ENCODE results near the gene TKFC.

Gene TKFC

GRCh38 chr11:61305417-61305816 lies 27.6 kb upstream of the TKFC start:
- TF ChIP-seq ZFX (IDR thresholded peaks at IDR 0.05) (no peak), CTCF (conservative IDR thresholded peaks at IDR 0.05) (no peak)
- no peak overlapping the region for H3K27ac ChIP-seq

- TF ChIP-seq ZFX (IDR thresholded peaks at IDR 0.05), result no peak
- no peak for TF ChIP-seq CTCF (conservative IDR thresholded peaks at IDR 0.05)
- no peak overlapping the region for H3K27ac ChIP-seq
Observed at GRCh38 chr11:61306221-61306620, 26.8 kb upstream of the TKFC start.

GRCh38 chr11:61307354-61307753 lies 25.7 kb upstream of the TKFC start:
- TF ChIP-seq ZFX (IDR thresholded peaks at IDR 0.05) (no peak), CTCF (conservative IDR thresholded peaks at IDR 0.05) (no peak)
- no peak overlapping the region for H3K27ac ChIP-seq

DNA sequence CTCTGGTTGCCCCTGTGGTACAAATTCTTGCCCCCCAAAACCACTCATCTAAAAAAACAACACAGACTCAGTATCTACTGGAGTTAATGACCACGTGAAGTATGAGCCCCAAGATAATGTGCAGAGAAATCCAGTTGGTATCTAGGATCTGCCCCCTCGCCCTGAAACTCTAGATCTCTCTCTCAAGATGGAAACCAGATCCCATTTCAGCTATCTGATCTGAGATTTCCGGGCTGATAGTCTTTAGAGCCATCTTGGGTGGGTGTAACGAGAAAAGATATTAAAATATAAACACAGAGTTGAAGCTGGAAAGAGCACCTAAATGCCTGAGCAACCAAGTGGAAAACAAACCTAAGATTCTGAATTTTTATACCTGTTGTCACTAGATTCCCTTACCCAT lies 23.9 kb upstream of the TKFC start:
- H3K27ac ChIP-seq, result no peak overlapping the region
- TF ChIP-seq CTCF (conservative IDR thresholded peaks at IDR 0.05) (no peak), ZFX (IDR thresholded peaks at IDR 0.05) (no peak)

DNA sequence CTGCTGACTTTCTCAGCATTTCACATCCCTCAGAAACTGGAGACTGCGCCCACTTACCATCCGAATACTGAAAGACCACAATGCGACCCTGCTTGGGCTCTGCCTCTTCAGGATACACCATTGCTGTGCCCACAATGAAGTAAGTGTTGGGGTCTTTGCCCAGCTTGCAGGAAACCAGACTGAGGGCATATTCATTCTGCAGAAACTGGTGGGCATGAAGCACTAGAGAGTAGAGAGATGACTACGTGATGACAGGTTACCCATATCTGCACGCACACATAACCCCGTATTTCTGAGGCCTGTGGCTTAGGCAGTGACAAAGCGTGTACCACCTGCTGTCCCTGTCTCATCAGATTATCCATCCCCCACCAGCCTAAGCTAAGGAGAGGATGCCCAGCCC lies 23.3 kb upstream of the TKFC start:
- no peak overlapping the region for H3K27ac ChIP-seq
- TF ChIP-seq ZFX (IDR thresholded peaks at IDR 0.05) (no peak), CTCF (conservative IDR thresholded peaks at IDR 0.05) (no peak)

DNA sequence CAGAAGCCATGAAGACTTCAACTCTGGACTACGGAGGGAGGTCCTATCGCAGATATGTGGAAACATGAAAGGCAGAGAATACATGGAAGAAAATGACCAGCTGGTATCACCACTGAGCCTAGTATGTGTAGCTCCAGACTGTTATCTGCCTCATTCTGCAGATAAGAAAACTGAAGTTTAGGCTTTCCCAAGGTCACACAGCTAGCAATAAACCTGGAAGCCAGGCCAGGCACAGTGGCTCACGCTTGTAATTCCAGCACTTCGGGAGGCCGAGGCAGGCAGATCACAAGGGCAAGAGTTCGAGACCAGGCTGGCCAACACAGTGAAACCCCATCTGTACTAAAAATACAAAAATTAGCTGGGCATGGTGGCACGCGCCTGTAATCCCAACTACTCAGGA lies 22.3 kb upstream of the TKFC start:
- no peak overlapping the region for H3K27ac ChIP-seq
- TF ChIP-seq ZFX (IDR thresholded peaks at IDR 0.05), result no peak
- TF ChIP-seq CTCF (conservative IDR thresholded peaks at IDR 0.05), result no peak

- no peak for TF ChIP-seq CTCF (conservative IDR thresholded peaks at IDR 0.05)
- no peak for TF ChIP-seq ZFX (IDR thresholded peaks at IDR 0.05)
- H3K27ac ChIP-seq, result no peak overlapping the region
Observed at GRCh38 chr11:61315260-61315659, 17.8 kb upstream of the TKFC start.
